BLaER1 treated with 17β-estradiol and CSF1 and Interleukin-3, amounts not matched to agents 10 nM and 100 nM (cell line): ENCODE results near the gene WWTR1.

Experiments used
- H3K27ac ChIP-seq, 11 experiments: shearing (Covaris generic); formaldehyde crosslinking; 2 replicates each; pipeline ENCODE4 v1.8.1; 2022
- H3K27me3 ChIP-seq, 11 experiments: shearing (Covaris generic); formaldehyde crosslinking; 2 replicates each; pipeline ENCODE4 v1.8.1; 2022
- H3K36me3 ChIP-seq, 11 experiments: shearing (Covaris generic); formaldehyde crosslinking; 2 replicates each; pipeline ENCODE4 v1.8.1; 2022
- H3K4me1 ChIP-seq, 10 experiments: shearing (Covaris generic); formaldehyde crosslinking; 2 replicates each; pipeline ENCODE4 v1.8.1; 2022
- H3K4me2 ChIP-seq, 11 experiments: shearing (Covaris generic); formaldehyde crosslinking; 2 replicates each; pipeline ENCODE4 v1.8.1; 2022
- H3K4me3 ChIP-seq, 10 experiments: shearing (Covaris generic); formaldehyde crosslinking; 2 replicates each; pipeline ENCODE4 v1.8.1; 2022
- H3K9ac ChIP-seq, 11 experiments: shearing (Covaris generic); formaldehyde crosslinking; 2 replicates each; pipeline ENCODE4 v1.8.1; 2022
- H3K9me3 ChIP-seq, 11 experiments: shearing (Covaris generic); formaldehyde crosslinking; replicated peaks in 1 of 11; 2 replicates each; pipeline ENCODE4 v1.8.1; 2022
- H4K20me1 ChIP-seq, 11 experiments: shearing (Covaris generic); formaldehyde crosslinking; 2 replicates each; pipeline ENCODE4 v1.8.1; 2022
- Cebpa-rat ChIP-seq, 11 experiments: shearing (Covaris generic); IDR thresholded peaks; 2 replicates each; pipeline ENCODE4 v1.8.1; 2022

The WWTR1 gene

GRCh38 chr3:149600634-149601033, 57.2 kb downstream of the WWTR1 start:
- peaks cover 0 to 4% (median 0%) of the 10 kb centered on the region in 11 experiments; a peak in 1 of 22 replicates for H4K20me1 ChIP-seq
- no peaks in the 10 kb centered on the region for H3K9me3 ChIP-seq
- H3K27me3 ChIP-seq: peaks cover 0 to 86% (median 0%) of the 10 kb centered on the region in 11 experiments; a peak in 5 of 22 replicates
- H3K4me1 ChIP-seq: peaks cover 7 to 26% (median 15%) of the 10 kb centered on the region in 10 experiments; a peak in 19 of 20 replicates
- no peak overlapping the region for H3K27ac ChIP-seq
- no peaks in the 10 kb centered on the region for H3K36me3 ChIP-seq
- H3K9ac ChIP-seq: no peak overlapping the region
- no peak overlapping the region for H3K4me2 ChIP-seq
- TF ChIP-seq Cebpa-rat (IDR thresholded peaks at IDR 0.05): no peak
- H3K4me3 ChIP-seq: no peak overlapping the region

GRCh38 chr3:149599236-149599635, 58.6 kb downstream of the WWTR1 start:
- no peaks in the 10 kb centered on the region for H3K36me3 ChIP-seq
- H4K20me1 ChIP-seq: peaks cover 0 to 4% (median 0%) of the 10 kb centered on the region in 11 experiments; a peak in 1 of 22 replicates
- no peak for TF ChIP-seq Cebpa-rat (IDR thresholded peaks at IDR 0.05)
- H3K4me2 ChIP-seq: no peak overlapping the region
- no peak overlapping the region for H3K4me3 ChIP-seq
- no peak overlapping the region for H3K27ac ChIP-seq
- peaks cover 7 to 26% (median 15%) of the 10 kb centered on the region in 10 experiments; a peak in 19 of 20 replicates for H3K4me1 ChIP-seq
- H3K9ac ChIP-seq: no peak overlapping the region
- H3K27me3 ChIP-seq: peaks cover 0 to 72% (median 0%) of the 10 kb centered on the region in 11 experiments; a peak in 4 of 22 replicates
- H3K9me3 ChIP-seq: no peaks in the 10 kb centered on the region

- Histone ChIP-seq H3K36me3 (no peaks in the 10 kb centered on the region), H3K27ac (no peak overlapping the region), H3K27me3 (peaks cover 0 to 60% (median 0%) of the 10 kb centered on the region in 11 experiments; a peak in 4 of 22 replicates), H3K4me3 (no peak overlapping the region), H3K4me1 (peaks cover 0 to 16% (median 10%) of the 10 kb centered on the region in 10 experiments; a peak in 15 of 20 replicates), H3K4me2 (no peak overlapping the region), H3K9me3 (no peaks in the 10 kb centered on the region), H4K20me1 (no peaks in the 10 kb centered on the region), H3K9ac (no peak overlapping the region)
- no peak for TF ChIP-seq Cebpa-rat (IDR thresholded peaks at IDR 0.05)
These were observed 61.6 kb downstream of the WWTR1 start for GRCh38 chr3:149596134-149596770.

- TF ChIP-seq Cebpa-rat (IDR thresholded peaks at IDR 0.05): no peak
- peaks cover 0 to 51% (median 0%) of the 10 kb centered on the region in 11 experiments; a peak in 4 of 22 replicates for H3K27me3 ChIP-seq
- H4K20me1 ChIP-seq: no peaks in the 10 kb centered on the region
- no peak overlapping the region; a peak in 2 of 22 replicates for H3K27ac ChIP-seq
- no peaks in the 10 kb centered on the region for H3K9me3 ChIP-seq
- H3K4me1 ChIP-seq: peaks cover 0 to 40% (median 32%) of the 10 kb centered on the region in 10 experiments; a peak in 17 of 20 replicates
- H3K4me3 ChIP-seq: no peak overlapping the region
- H3K4me2 ChIP-seq: peak overlapping the region in 2 of 11 experiments; percentile 59 to 65; a peak in 2 of 22 replicates
- H3K9ac ChIP-seq: no peak overlapping the region
- no peaks in the 10 kb centered on the region for H3K36me3 ChIP-seq
These were observed 64.2 kb downstream of the WWTR1 start for GRCh38 chr3:149593418-149594160.

GRCh38 chr3:149592758-149593240, 65.0 kb downstream of the WWTR1 start:
- no peaks in the 10 kb centered on the region for H3K9me3 ChIP-seq
- H3K27ac ChIP-seq: peak overlapping the region in 2 of 11 experiments; percentile 46 to 50; a peak in 3 of 22 replicates
- no peak overlapping the region for H3K4me3 ChIP-seq
- H4K20me1 ChIP-seq: no peaks in the 10 kb centered on the region
- peaks cover 0 to 51% (median 0%) of the 10 kb centered on the region in 11 experiments; a peak in 4 of 22 replicates for H3K27me3 ChIP-seq
- no peaks in the 10 kb centered on the region for H3K36me3 ChIP-seq
- TF ChIP-seq Cebpa-rat (IDR thresholded peaks at IDR 0.05): no peak
- peak overlapping the region in 7 of 11 experiments; percentile 4 to 65 (median 49); a peak in 10 of 22 replicates for H3K4me2 ChIP-seq
- H3K9ac ChIP-seq: no peak overlapping the region
- H3K4me1 ChIP-seq: peaks cover 0 to 48% (median 40%) of the 10 kb centered on the region in 10 experiments; a peak in 17 of 20 replicates

GRCh38 chr3:149590691-149591441, 67.0 kb downstream of the WWTR1 start:
- no peaks in the 10 kb centered on the region for H3K9me3 ChIP-seq
- no peaks in the 10 kb centered on the region for H3K36me3 ChIP-seq
- peaks cover 0 to 54% (median 41%) of the 10 kb centered on the region in 10 experiments; a peak in 17 of 20 replicates for H3K4me1 ChIP-seq
- no peak overlapping the region for H3K4me3 ChIP-seq
- no peak overlapping the region for H3K9ac ChIP-seq
- peak overlapping the region in 7 of 11 experiments; percentile 23 to 83 (median 74); a peak in 9 of 22 replicates for H3K4me2 ChIP-seq
- no peak for TF ChIP-seq Cebpa-rat (IDR thresholded peaks at IDR 0.05)
- peak overlapping the region in 4 of 11 experiments; percentile 37 to 77 (median 56); a peak in 5 of 22 replicates for H3K27ac ChIP-seq
- H4K20me1 ChIP-seq: no peaks in the 10 kb centered on the region
- peaks cover 0 to 47% (median 0%) of the 10 kb centered on the region in 11 experiments; a peak in 4 of 22 replicates for H3K27me3 ChIP-seq

- H3K9ac ChIP-seq: peak overlapping the region in 6 of 11 experiments; percentile 15 to 61 (median 34); a peak in 7 of 22 replicates
- peak overlapping the region in 10 of 11 experiments; percentile 20 to 83 (median 72); a peak in 20 of 22 replicates for H3K4me2 ChIP-seq
- H3K4me3 ChIP-seq: no peak overlapping the region
- H3K27ac ChIP-seq: peak overlapping the region in 8 of 11 experiments; percentile 25 to 77 (median 73); a peak in 16 of 22 replicates
- H3K27me3 ChIP-seq: peaks cover 0 to 54% (median 0%) of the 10 kb centered on the region in 11 experiments; a peak in 4 of 22 replicates
- TF ChIP-seq Cebpa-rat (IDR thresholded peaks at IDR 0.05): peak in 7 of 11 experiments; percentile 19 to 80 (median 65); a peak in 8 of 22 replicates
- no peaks in the 10 kb centered on the region for H3K9me3 ChIP-seq
- peaks cover 0 to 61% (median 41%) of the 10 kb centered on the region in 10 experiments; a peak in 17 of 20 replicates for H3K4me1 ChIP-seq
- H3K36me3 ChIP-seq: no peaks in the 10 kb centered on the region
- H4K20me1 ChIP-seq: no peaks in the 10 kb centered on the region
These were observed 68.5 kb downstream of the WWTR1 start for GRCh38 chr3:149589332-149589731.

- Histone ChIP-seq H3K4me1 (peaks cover 0 to 61% (median 41%) of the 10 kb centered on the region in 10 experiments; a peak in 17 of 20 replicates), H3K4me3 (no peak overlapping the region), H4K20me1 (no peaks in the 10 kb centered on the region), H3K36me3 (no peaks in the 10 kb centered on the region), H3K4me2 (peak overlapping the region in 10 of 11 experiments; percentile 20 to 83 (median 72); a peak in 20 of 22 replicates), H3K27me3 (peaks cover 0 to 58% (median 0%) of the 10 kb centered on the region in 11 experiments; a peak in 4 of 22 replicates), H3K9me3 (no peaks in the 10 kb centered on the region), H3K9ac (peak overlapping the region in 6 of 11 experiments; percentile 15 to 61 (median 34); a peak in 7 of 22 replicates), H3K27ac (peak overlapping the region in 9 of 11 experiments; percentile 25 to 77 (median 72); a peak in 16 of 22 replicates)
- TF ChIP-seq Cebpa-rat (IDR thresholded peaks at IDR 0.05): no peak
These were observed 68.9 kb downstream of the WWTR1 start for GRCh38 chr3:149588909-149589308.
